Fibroblast of lung (primary cell): ENCODE data around the gene ENTR1. TPM values are rescaled to one million over a fixed set of nuclear protein-coding genes. Genes with fewer than 3 reads are reported as not detected.

Source experiments
- DNase-seq, 2 donors: peaks; one replicate each; pipeline versions ENCODE4 v3.0.0 to v3.0.0-alpha.2; 2010; ENCODE audit warnings: low read depth in 2 of 2
- H2AFZ ChIP-seq: 2 replicates; pipeline ENCODE4 v1.5.1; 2012; ENCODE audit warnings: low read length, control low read depth, inconsistent platforms
- H3K27ac ChIP-seq: 2 replicates; pipeline ENCODE4 v1.5.1; 2011; ENCODE audit warnings: low read length, control low read depth; ENCODE audit not compliant: insufficient read depth
- H3K27me3 ChIP-seq: 2 replicates; pipeline ENCODE4 v1.5.1; 2011; ENCODE audit warnings: mild to moderate bottlenecking, low read length; ENCODE audit not compliant: control insufficient read depth, insufficient read depth
- H3K36me3 ChIP-seq: 2 replicates; pipeline ENCODE4 v1.5.1; 2011; ENCODE audit warnings: low read length; ENCODE audit not compliant: control insufficient read depth, insufficient read depth
- H3K4me1 ChIP-seq: 2 replicates; pipeline ENCODE4 v1.5.1; 2011; ENCODE audit warnings: low read length; ENCODE audit not compliant: control insufficient read depth, insufficient read depth; ENCODE audit errors: extremely low read depth
- H3K4me2 ChIP-seq: 2 replicates; pipeline ENCODE4 v1.5.1; 2011; ENCODE audit warnings: low read length, control low read depth; ENCODE audit not compliant: insufficient read depth; ENCODE audit errors: extremely low read depth
- H3K4me3 ChIP-seq, 4 experiments: fragments of 200-600 bp in 1 of 4; sonication (generic) in 1 of 4; replicated peaks in 1 of 4; 2 replicates each; pipeline ENCODE4 v1.5.1; 2011 to 2016; ENCODE audit warnings: low read length in 4 of 4, low read depth in 3 of 4, mild to moderate bottlenecking in 3 of 4, control low read depth in 2 of 4, inconsistent platforms in 1 of 4, mixed read lengths in 1 of 4; ENCODE audit not compliant: insufficient read depth in 1 of 4; ENCODE audit errors: control extremely low read depth in 1 of 4
- H3K79me2 ChIP-seq: 2 replicates; pipeline ENCODE4 v1.5.1; 2012; ENCODE audit warnings: mild to moderate bottlenecking, low read length, inconsistent platforms; ENCODE audit not compliant: control insufficient read depth, insufficient read depth
- H3K9ac ChIP-seq: 2 replicates; pipeline ENCODE4 v1.5.1; 2011; ENCODE audit warnings: mild to moderate bottlenecking, low read length, control low read depth; ENCODE audit not compliant: insufficient read depth
- H3K9me3 ChIP-seq: 2 replicates; pipeline ENCODE4 v1.5.1; 2012; ENCODE audit warnings: low read depth, low read length; ENCODE audit not compliant: control insufficient read depth, insufficient read depth
- H4K20me1 ChIP-seq: 2 replicates; pipeline ENCODE4 v1.5.1; 2011; ENCODE audit warnings: low read length; ENCODE audit not compliant: control insufficient read depth, insufficient read depth; ENCODE audit errors: extremely low read depth
- EZH2 ChIP-seq: IDR thresholded peaks from 2 replicates; pipeline ENCODE4 v1.5.1; 2012; ENCODE audit warnings: low read length, control low read depth, mild to moderate bottlenecking; ENCODE audit errors: missing control alignments
- polyA plus RNA-seq, 2 donors: library from polyadenylated mRNA; depleted of rRNA in 1 of 2; stranded (reverse) in 1 of 2; unstranded in 1 of 2; fragments of >200 nt; gene quantifications; 2 replicates each; pipeline ENCODE4 v1.2.1, GENCODE V29; 2011 to 2012; ENCODE audit warnings: missing spikeins in 1 of 2
- total RNA-seq: library from RNA; depleted of rRNA; stranded (reverse); fragments of >200 nt; gene quantifications from 2 replicates; pipeline ENCODE4 v1.2.1, GENCODE V29; 2014
- TF ChIP-seq, protein P1 (sequence below), 2 donors: IDR thresholded peaks in 1 of 2; conservative IDR thresholded peaks in 1 of 2; 1 replicate in 1 of 2; 2 replicates in 1 of 2; pipeline ENCODE4 v1.5.1; 2011 to 2012; ENCODE audit warnings: low read length in 2 of 2, control low read depth in 1 of 2, inconsistent platforms in 1 of 2, low read depth in 1 of 2, mild to moderate bottlenecking in 1 of 2

ENTR1 gene
- total and polyA plus RNA-seq, 2 donors (not counting 1 experiment from before 2014, with no cell fraction given), result 24.5 to 31.9 TPM

DNA sequence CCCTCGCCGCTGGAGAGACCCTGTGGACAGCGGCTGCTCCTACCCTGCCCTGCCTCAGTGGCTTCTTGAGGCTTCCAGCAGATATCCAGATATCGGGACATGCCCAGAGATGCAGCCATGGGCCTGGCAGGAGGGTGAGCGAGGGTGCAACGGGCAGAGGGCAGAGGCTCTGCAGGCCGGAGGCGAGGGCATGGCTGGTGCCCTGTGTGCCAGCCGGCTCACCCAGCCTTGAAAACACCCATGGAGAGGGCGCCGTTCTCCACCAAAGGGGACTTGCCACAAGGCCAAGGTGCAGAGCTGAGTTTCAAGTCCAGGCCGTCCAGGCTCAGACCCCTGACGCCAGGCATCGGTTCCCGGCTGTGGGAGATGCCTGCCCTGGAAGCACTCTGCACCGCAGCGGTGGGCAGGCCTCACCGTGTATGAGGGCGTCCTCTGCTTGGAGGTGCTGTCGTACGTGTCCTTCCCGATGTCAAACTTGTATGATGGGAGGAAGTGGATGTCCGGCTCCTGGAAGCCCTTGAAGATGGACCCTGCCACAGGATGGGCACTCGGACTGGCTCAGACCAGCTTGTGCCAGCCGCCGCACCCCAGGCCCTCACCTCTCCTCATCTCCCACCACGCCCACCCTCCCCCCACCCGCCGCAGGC lies 20.3 kb upstream of the ENTR1 start:
- no peak overlapping the region for H2AFZ ChIP-seq
- H3K27ac ChIP-seq, result no peak overlapping the region
- H3K4me1 ChIP-seq, result no peaks in the 10 kb centered on the region
- no peak overlapping the region for H3K4me2 ChIP-seq
- no peaks in the 10 kb centered on the region for H4K20me1 ChIP-seq
- H3K9ac ChIP-seq, result no peak overlapping the region
- H3K36me3 ChIP-seq, result peaks cover 23% of the 10 kb centered on the region
- no peaks in the 10 kb centered on the region for H3K27me3 ChIP-seq
- H3K79me2 ChIP-seq, result peaks cover 8% of the 10 kb centered on the region
- no peak for DNase-seq
- no peaks in the 10 kb centered on the region for H3K9me3 ChIP-seq
- H3K4me3 ChIP-seq, result no peak overlapping the region
- TF ChIP-seq, protein P1, sequence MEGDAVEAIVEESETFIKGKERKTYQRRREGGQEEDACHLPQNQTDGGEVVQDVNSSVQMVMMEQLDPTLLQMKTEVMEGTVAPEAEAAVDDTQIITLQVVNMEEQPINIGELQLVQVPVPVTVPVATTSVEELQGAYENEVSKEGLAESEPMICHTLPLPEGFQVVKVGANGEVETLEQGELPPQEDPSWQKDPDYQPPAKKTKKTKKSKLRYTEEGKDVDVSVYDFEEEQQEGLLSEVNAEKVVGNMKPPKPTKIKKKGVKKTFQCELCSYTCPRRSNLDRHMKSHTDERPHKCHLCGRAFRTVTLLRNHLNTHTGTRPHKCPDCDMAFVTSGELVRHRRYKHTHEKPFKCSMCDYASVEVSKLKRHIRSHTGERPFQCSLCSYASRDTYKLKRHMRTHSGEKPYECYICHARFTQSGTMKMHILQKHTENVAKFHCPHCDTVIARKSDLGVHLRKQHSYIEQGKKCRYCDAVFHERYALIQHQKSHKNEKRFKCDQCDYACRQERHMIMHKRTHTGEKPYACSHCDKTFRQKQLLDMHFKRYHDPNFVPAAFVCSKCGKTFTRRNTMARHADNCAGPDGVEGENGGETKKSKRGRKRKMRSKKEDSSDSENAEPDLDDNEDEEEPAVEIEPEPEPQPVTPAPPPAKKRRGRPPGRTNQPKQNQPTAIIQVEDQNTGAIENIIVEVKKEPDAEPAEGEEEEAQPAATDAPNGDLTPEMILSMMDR (conservative IDR thresholded peaks at IDR 0.05 in 1 of 2, IDR thresholded peaks at IDR 0.05 in 1 of 2; ENCODE audit: low read depth in 1 of 2, low read length in 2 of 2), result no peak
- no peak for TF ChIP-seq EZH2

DNA sequence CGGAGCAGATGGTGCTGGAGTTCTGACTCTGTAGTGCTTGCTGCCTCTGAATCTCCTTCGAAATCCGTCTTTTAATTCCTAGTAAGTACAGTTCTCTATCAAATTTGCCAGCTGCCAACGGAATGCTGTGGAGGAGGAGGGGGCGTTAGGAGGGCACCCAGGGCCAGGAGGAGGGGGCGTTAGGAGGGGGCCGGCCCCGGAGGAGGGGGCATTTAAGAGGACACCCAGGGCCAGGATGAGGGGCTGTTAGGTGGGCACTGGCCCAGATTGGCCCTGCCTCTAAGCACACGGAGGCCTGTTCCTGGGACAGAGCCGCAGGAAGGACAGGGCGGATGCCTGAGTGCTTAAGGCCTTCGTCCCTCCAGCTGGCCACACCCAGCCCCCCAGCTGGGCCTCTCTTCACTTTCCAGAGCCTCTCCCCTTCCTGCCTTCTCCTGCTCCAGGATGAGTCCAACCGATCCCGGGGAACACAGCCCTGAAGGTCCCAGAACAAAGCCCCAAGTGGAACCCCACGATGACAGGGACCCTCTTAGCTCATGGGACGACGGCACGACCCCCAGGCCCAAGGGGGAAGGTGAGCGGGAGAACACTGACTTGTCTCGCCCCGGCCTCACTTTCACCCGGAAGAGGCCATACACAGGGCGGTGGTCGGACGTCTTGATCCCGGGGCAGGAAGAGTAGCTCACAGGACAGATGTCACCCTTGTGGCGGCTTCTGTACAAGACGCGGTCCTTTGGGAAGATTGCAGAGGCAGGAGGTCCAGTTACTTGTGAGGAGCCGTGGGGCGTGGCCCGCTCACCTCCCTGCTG lies 19.5 kb upstream of the ENTR1 start:
- Histone ChIP-seq H3K4me3 (no peak overlapping the region), H3K4me2 (no peak overlapping the region), H4K20me1 (no peaks in the 10 kb centered on the region), H3K27me3 (no peaks in the 10 kb centered on the region), H3K79me2 (peaks cover under 1% of the 10 kb centered on the region), H3K9me3 (no peaks in the 10 kb centered on the region), H3K9ac (no peak overlapping the region), H2AFZ (no peak overlapping the region), H3K27ac (no peak overlapping the region), H3K36me3 (peaks cover 24% of the 10 kb centered on the region), H3K4me1 (no peaks in the 10 kb centered on the region)
- no peak for TF ChIP-seq EZH2
- TF ChIP-seq, protein P1 (conservative IDR thresholded peaks at IDR 0.05 in 1 of 2, IDR thresholded peaks at IDR 0.05 in 1 of 2; ENCODE audit: low read depth in 1 of 2, low read length in 2 of 2), result no peak
- no peak for DNase-seq

DNA sequence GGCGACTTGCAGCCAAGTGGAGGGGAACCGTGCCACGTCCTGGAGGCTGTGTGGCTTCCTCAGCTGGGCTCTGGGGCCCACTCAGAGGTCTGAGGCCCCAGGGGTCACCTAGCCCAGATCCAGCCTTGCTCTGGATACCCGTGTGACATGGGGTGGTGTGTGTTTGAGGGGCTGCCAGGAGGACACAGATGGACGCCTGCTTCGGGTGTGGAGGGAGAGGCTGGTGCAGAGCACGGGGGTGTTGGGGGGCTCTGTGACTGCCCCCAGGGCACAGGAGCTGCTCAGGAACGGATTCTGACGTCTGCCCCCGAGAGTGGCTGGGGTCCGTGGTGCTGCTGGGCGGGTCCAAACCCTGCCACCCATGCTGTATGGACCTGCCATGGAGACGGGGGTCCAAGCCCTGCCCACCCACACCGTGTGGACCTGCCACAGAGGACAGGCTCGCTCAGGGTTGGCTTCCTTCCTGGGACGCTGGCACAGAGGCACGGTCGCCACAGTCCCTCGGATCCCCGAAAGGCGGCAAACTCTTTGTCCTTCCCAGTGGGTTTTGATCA lies 18.7 kb upstream of the ENTR1 start:
- no peak overlapping the region for H3K4me2 ChIP-seq
- no peak for DNase-seq
- no peaks in the 10 kb centered on the region for H3K27me3 ChIP-seq
- TF ChIP-seq, protein P1 (conservative IDR thresholded peaks at IDR 0.05 in 1 of 2, IDR thresholded peaks at IDR 0.05 in 1 of 2; ENCODE audit: low read depth in 1 of 2, low read length in 2 of 2), result no peak
- TF ChIP-seq EZH2, result no peak
- peaks cover 26% of the 10 kb centered on the region for H3K36me3 ChIP-seq
- no peaks in the 10 kb centered on the region for H3K4me1 ChIP-seq
- no peaks in the 10 kb centered on the region for H4K20me1 ChIP-seq
- H3K4me3 ChIP-seq, result no peak overlapping the region
- no peak overlapping the region for H3K9ac ChIP-seq
- no peaks in the 10 kb centered on the region for H3K79me2 ChIP-seq
- H2AFZ ChIP-seq, result no peak overlapping the region
- no peak overlapping the region for H3K27ac ChIP-seq
- no peaks in the 10 kb centered on the region for H3K9me3 ChIP-seq
